MM.1S (cell line): ENCODE results near the gene KIRREL2.

Source experiments
- EZH2 ChIP-seq: fragments of 300-600 bp; sonication (generic); optimal IDR thresholded peaks from 2 replicates; pipeline ENCODE3; 2017; ENCODE audit warnings: low read depth, mild to moderate bottlenecking, antibody characterized with exemption, low read length, mixed read lengths
- EZH2phosphoT487 ChIP-seq: fragments of 300-600 bp; sonication (generic); IDR thresholded peaks from 2 replicates; pipeline ENCODE4 v1.6.1; 2018; ENCODE audit warnings: antibody characterized with exemption, low read length
- TF ChIP-seq, protein P1 (sequence below): fragments of 300-600 bp; sonication (generic); IDR thresholded peaks from 2 replicates; pipeline ENCODE4 v1.5.1; 2016; ENCODE audit warnings: antibody characterized with exemption, low read length, mixed read lengths

DNA sequence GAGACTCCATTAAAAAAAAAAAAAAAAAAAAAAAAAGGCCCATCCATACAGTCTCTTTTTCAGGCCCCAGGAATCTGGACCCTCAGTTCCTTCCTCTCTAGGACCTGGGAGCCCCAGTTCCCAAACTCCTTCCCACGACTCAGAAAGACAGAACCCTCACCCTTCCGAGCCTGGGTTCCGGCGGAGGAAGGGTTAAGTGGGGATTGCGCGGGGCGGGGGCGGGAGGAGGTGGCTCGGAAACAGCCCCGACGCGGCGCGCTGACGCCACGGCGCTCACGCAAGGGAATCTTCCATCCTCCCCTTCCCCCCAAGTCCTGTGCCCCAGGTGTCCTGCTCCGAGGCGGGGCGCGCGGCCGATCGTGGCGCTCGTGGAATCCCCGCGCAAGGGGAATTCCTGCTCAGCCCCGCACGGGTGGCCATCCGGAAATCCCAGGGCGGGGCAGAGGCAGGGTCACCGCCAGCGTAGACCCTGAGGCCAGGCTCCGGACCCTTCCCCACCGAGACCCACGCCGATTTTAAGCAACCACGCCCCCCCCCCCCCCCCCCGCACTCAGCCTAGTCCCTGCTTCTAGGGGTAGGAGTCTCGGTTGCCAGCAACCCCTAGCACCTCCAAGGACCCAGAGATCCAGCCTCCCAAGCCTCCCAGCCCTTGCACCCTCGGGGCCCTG is 43.0 kb downstream of the KIRREL2 start:
- TF ChIP-seq, protein P1, sequence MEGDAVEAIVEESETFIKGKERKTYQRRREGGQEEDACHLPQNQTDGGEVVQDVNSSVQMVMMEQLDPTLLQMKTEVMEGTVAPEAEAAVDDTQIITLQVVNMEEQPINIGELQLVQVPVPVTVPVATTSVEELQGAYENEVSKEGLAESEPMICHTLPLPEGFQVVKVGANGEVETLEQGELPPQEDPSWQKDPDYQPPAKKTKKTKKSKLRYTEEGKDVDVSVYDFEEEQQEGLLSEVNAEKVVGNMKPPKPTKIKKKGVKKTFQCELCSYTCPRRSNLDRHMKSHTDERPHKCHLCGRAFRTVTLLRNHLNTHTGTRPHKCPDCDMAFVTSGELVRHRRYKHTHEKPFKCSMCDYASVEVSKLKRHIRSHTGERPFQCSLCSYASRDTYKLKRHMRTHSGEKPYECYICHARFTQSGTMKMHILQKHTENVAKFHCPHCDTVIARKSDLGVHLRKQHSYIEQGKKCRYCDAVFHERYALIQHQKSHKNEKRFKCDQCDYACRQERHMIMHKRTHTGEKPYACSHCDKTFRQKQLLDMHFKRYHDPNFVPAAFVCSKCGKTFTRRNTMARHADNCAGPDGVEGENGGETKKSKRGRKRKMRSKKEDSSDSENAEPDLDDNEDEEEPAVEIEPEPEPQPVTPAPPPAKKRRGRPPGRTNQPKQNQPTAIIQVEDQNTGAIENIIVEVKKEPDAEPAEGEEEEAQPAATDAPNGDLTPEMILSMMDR, result no peak
- TF ChIP-seq EZH2 (no peak), EZH2phosphoT487 (no peak)
